Activated CD4-positive, alpha-beta T cell treated with anti-CD3 and anti-CD28 coated beads, Interleukin-2, amount 10 ng/mL, durations not matched to agents 7 days and 5 days (primary cell): ENCODE results near the gene ZNF561. TPM values are rescaled to one million over a fixed set of nuclear protein-coding genes. Genes with fewer than 3 reads are reported as not detected.
"Not testable (repeated sequence)": the region's sequence is repeated elsewhere in the genome, so short reads cannot be mapped to it uniquely, and the experiment has no call there.

Experiments used
- CTCF ChIA-PET: fragments of 350-600 bp; sonication (Branson Sonifier 250); formaldehyde crosslinking; loops from one replicate; lab custom pipeline; 2021; ENCODE audit warnings: antibody characterized with exemption; lab: Charles Lee
- POLR2A ChIA-PET: fragments of 350-600 bp; sonication (Branson Sonifier 250); formaldehyde crosslinking; loops from one replicate; lab custom pipeline; 2021; ENCODE audit warnings: antibody characterized with exemption; lab: Charles Lee
- DNase-seq: peaks from one replicate; pipeline ENCODE4 v3.0.0-alpha.2; 2020
- H3K27ac Mint-ChIP-seq: one replicate; pipeline ENCODE4 v1.8.0; 2021; ENCODE audit warnings: mild to moderate bottlenecking, moderate library complexity, mixed read lengths
- H3K27me3 Mint-ChIP-seq: one replicate; pipeline ENCODE4 v1.8.0; 2021; ENCODE audit warnings: mixed read lengths
- H3K36me3 Mint-ChIP-seq: one replicate; pipeline ENCODE4 v1.8.0; 2021; ENCODE audit warnings: low read depth, mixed read lengths
- H3K4me1 Mint-ChIP-seq: one replicate; pipeline ENCODE4 v1.8.0; 2021; ENCODE audit warnings: mixed read lengths
- H3K4me3 Mint-ChIP-seq: one replicate; pipeline ENCODE4 v1.8.0; 2021; ENCODE audit warnings: mild to moderate bottlenecking, moderate library complexity, mixed read lengths
- H3K9me3 Mint-ChIP-seq: one replicate; pipeline ENCODE4 v1.8.0; 2021; ENCODE audit warnings: mixed read lengths
- total RNA-seq, 2 experiments: library from RNA; stranded (reverse); gene quantifications; one replicate each; pipeline ENCODE4 v1.2.3, GENCODE V29; 2021

The ZNF561 gene
- total RNA-seq, 2 experiments from 2014 or later, result 24.4 to 25.8 TPM

GRCh38 chr19:9622531-9622930 lies 1.5 kb upstream of the ZNF561 start:
- CTCF ChIA-PET, result interaction anchor here (0.5 to 0.9 kb wide), 2 partner anchors 176 to 189 kb away, joined by 4 read pairs; no protein-coding TSS in a partner anchor

GRCh38 chr19:9620842-9621155 lies 233 bp downstream of the ZNF561 start:
- Mint-ChIP-seq H3K27ac (peak overlapping the region; percentile 100), H3K4me1 (peaks cover 30% of the 10 kb centered on the region), H3K9me3 (peaks cover 11% of the 10 kb centered on the region), H3K4me3 (peak overlapping the region; percentile 92), H3K27me3 (peaks cover 2% of the 10 kb centered on the region), H3K36me3 (peaks cover 54% of the 10 kb centered on the region)
- ChIA-PET POLR2A (no interaction called here), CTCF (no interaction called here)
- no peak for DNase-seq

More at GRCh38 chr19:9622531-9622930, 1.5 kb upstream of the ZNF561 start:
- Mint-ChIP-seq H3K27ac (peak overlapping the region; percentile 83), H3K9me3 (peaks cover 9% of the 10 kb centered on the region), H3K36me3 (peaks cover 39% of the 10 kb centered on the region), H3K4me3 (peak overlapping the region; percentile 58), H3K27me3 (peaks cover 2% of the 10 kb centered on the region), H3K4me1 (peaks cover 31% of the 10 kb centered on the region)
- DNase-seq, result no peak
- POLR2A ChIA-PET, result no interaction called here

GRCh38 chr19:9615844-9616243 lies 5.2 kb downstream of the ZNF561 start:
- ChIA-PET POLR2A (interaction anchor here (0.6 kb wide), 1 partner anchor 1116 kb away, joined by 3 read pairs; no protein-coding TSS in a partner anchor), CTCF (no interaction called here)
- no peak overlapping the region for H3K4me3 Mint-ChIP-seq
- H3K36me3 Mint-ChIP-seq, result peaks cover 86% of the 10 kb centered on the region
- no peak for DNase-seq
- peaks cover 16% of the 10 kb centered on the region for H3K9me3 Mint-ChIP-seq
- H3K27me3 Mint-ChIP-seq, result no peaks in the 10 kb centered on the region
- peaks cover 9% of the 10 kb centered on the region for H3K4me1 Mint-ChIP-seq
- H3K27ac Mint-ChIP-seq, result no peak overlapping the region

- Mint-ChIP-seq H3K4me1 (no peaks in the 10 kb centered on the region), H3K4me3 (no peak overlapping the region), H3K9me3 (peaks cover 38% of the 10 kb centered on the region), H3K27ac (no peak overlapping the region), H3K36me3 (peaks cover 77% of the 10 kb centered on the region), H3K27me3 (no peaks in the 10 kb centered on the region)
- ChIA-PET POLR2A (no interaction called here), CTCF (no interaction called here)
- no peak for DNase-seq
These were observed 10.4 kb downstream of the ZNF561 start for GRCh38 chr19:9610484-9611113.

GRCh38 chr19:9608912-9609311 lies 12.1 kb downstream of the ZNF561 start:
- Mint-ChIP-seq H3K4me1 (no peaks in the 10 kb centered on the region), H3K27ac (no peak overlapping the region), H3K36me3 (peaks cover 63% of the 10 kb centered on the region), H3K9me3 (peaks cover 43% of the 10 kb centered on the region), H3K4me3 (no peak overlapping the region), H3K27me3 (no peaks in the 10 kb centered on the region)
- no peak for DNase-seq
- CTCF ChIA-PET, result interaction anchor here (1.2 kb wide), 1 partner anchor 9 kb away, joined by 3 read pairs; no protein-coding TSS in a partner anchor
- POLR2A ChIA-PET, result no interaction called here

GRCh38 chr19:9597027-9597426 lies 24.0 kb downstream of the ZNF561 start:
- ChIA-PET CTCF (no interaction called here), POLR2A (no interaction called here)
- Mint-ChIP-seq H3K9me3 (peaks cover 16% of the 10 kb centered on the region), H3K4me3 (no peak overlapping the region), H3K27ac (no peak overlapping the region), H3K4me1 (no peaks in the 10 kb centered on the region), H3K36me3 (peaks cover 6% of the 10 kb centered on the region), H3K27me3 (no peaks in the 10 kb centered on the region)
- no peak for DNase-seq

- peak; percentile 81 for DNase-seq
- peaks cover 21% of the 10 kb centered on the region for H3K36me3 Mint-ChIP-seq
- ChIA-PET POLR2A (no interaction called here), CTCF (interaction anchor here (0.7 to 0.8 kb wide), 3 partner anchors 164 to 262 kb away, joined by 3 to 4 read pairs (median 3); no protein-coding TSS in a partner anchor)
- peaks cover 5% of the 10 kb centered on the region for H3K9me3 Mint-ChIP-seq
- H3K4me1 Mint-ChIP-seq, result peaks cover 15% of the 10 kb centered on the region
- H3K27ac Mint-ChIP-seq, result no peak overlapping the region
- H3K4me3 Mint-ChIP-seq, result no peak overlapping the region
- H3K27me3 Mint-ChIP-seq, result peaks cover 4% of the 10 kb centered on the region
These were observed 34.3 kb downstream of the ZNF561 start for GRCh38 chr19:9586764-9587163.

GRCh38 chr19:9584073-9584833 lies 36.8 kb downstream of the ZNF561 start, which contains the start of gene ZNF121:
TSS of gene ZNF121 (minus strand) at chr19:9584504. CDS start at chr19:9568097, 16,407 bp downstream.
- peak within 1 kb of the TSS; percentile 94 for H3K4me3 Mint-ChIP-seq
- peak; percentile 84 for DNase-seq
- ChIA-PET CTCF (interaction anchor here (1.5 kb wide), 1 partner anchor 136 kb away, joined by 3 read pairs; no protein-coding TSS in a partner anchor), POLR2A (no interaction called here)
- H3K36me3 Mint-ChIP-seq, result peaks cover 44% of the 10 kb centered on the region
- peak within 1 kb of the TSS; percentile 98 for H3K27ac Mint-ChIP-seq
- H3K9me3 Mint-ChIP-seq, result peaks cover 17% of the 10 kb centered on the region
- H3K4me1 Mint-ChIP-seq, result peaks cover 25% of the 10 kb centered on the region
- peaks cover 2% of the 10 kb centered on the region for H3K27me3 Mint-ChIP-seq

GRCh38 chr19:9582081-9582725 lies 38.8 kb downstream of the ZNF561 start:
- H3K27me3 Mint-ChIP-seq, DNase-seq, POLR2A ChIA-PET: not testable (repeated sequence)
- CTCF ChIA-PET, result interaction anchor here (0.6 to 1.1 kb wide), 2 partner anchors 11 to 1638 kb away, joined by 4 read pairs; no protein-coding TSS in a partner anchor
- H3K4me3 Mint-ChIP-seq, result peak overlapping the region; percentile 60
- peaks cover 65% of the 10 kb centered on the region for H3K36me3 Mint-ChIP-seq
- H3K27ac Mint-ChIP-seq, result peak overlapping the region; percentile 72
- peaks cover 27% of the 10 kb centered on the region for H3K9me3 Mint-ChIP-seq
- H3K4me1 Mint-ChIP-seq, result peaks cover 32% of the 10 kb centered on the region

GRCh38 chr19:9580728-9581127 lies 40.3 kb downstream of the ZNF561 start:
- peaks cover 79% of the 10 kb centered on the region for H3K36me3 Mint-ChIP-seq
- no peak for DNase-seq
- ChIA-PET CTCF (no interaction called here), POLR2A (no interaction called here)
- peaks cover 39% of the 10 kb centered on the region for H3K9me3 Mint-ChIP-seq
- H3K4me1 Mint-ChIP-seq, result peaks cover 30% of the 10 kb centered on the region
- no peak overlapping the region for H3K4me3 Mint-ChIP-seq
- no peaks in the 10 kb centered on the region for H3K27me3 Mint-ChIP-seq
- no peak overlapping the region for H3K27ac Mint-ChIP-seq

GRCh38 chr19:9570255-9570654 lies 50.8 kb downstream of the ZNF561 start:
- Mint-ChIP-seq H3K9me3 (peaks cover 67% of the 10 kb centered on the region), H3K4me1 (no peaks in the 10 kb centered on the region), H3K27me3 (no peaks in the 10 kb centered on the region), H3K4me3 (no peak overlapping the region), H3K27ac (no peak overlapping the region), H3K36me3 (peaks cover 93% of the 10 kb centered on the region)
- CTCF ChIA-PET, result interaction anchor here (0.6 to 1.5 kb wide), 2 partner anchors 12 to 13 kb away, joined by 4 read pairs; no protein-coding TSS in a partner anchor
- no peak for DNase-seq
- POLR2A ChIA-PET, result no interaction called here

- no peaks in the 10 kb centered on the region for H3K27me3 Mint-ChIP-seq
- ChIA-PET POLR2A (no interaction called here), CTCF (no interaction called here)
- H3K9me3 Mint-ChIP-seq, result peaks cover 63% of the 10 kb centered on the region
- H3K4me1 Mint-ChIP-seq, result no peaks in the 10 kb centered on the region
- no peak overlapping the region for H3K4me3 Mint-ChIP-seq
- H3K27ac Mint-ChIP-seq, result no peak overlapping the region
- H3K36me3 Mint-ChIP-seq, result peaks cover 94% of the 10 kb centered on the region
- DNase-seq, result no peak
These were observed 54.3 kb downstream of the ZNF561 start for GRCh38 chr19:9566729-9567128.
